ENCODE measurements around the gene CABP4. TPM values are rescaled to one million over a fixed set of nuclear protein-coding genes. Genes with fewer than 3 reads are reported as not detected.

The CABP4 gene
- total and polyA plus RNA-seq, 10 of the 15 experiments (the other 5 are each of a cell fraction or from before 2014, with no cell fraction given) = 0.04 to 0.41 (median 0.14) TPM; not detected in 2

DNA sequence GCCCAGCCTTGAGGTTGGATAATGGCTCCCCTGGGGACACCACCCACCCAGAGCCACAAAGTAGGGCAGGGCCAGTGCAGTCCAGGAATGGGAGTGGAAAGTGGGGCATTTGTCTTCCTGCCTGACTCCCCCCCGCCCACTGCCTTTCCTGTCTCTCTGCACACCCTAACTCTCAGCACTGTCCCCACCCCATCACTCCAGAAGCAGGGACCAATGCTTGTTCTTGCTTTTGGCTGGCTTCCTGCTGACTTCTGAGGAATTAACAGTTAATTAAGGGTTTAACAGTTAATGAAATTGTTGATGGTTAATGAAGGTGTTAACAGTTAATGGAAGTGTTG, 45.3 kb downstream of the CABP4 start (continued):
- TF ChIP-seq, protein P1, sequence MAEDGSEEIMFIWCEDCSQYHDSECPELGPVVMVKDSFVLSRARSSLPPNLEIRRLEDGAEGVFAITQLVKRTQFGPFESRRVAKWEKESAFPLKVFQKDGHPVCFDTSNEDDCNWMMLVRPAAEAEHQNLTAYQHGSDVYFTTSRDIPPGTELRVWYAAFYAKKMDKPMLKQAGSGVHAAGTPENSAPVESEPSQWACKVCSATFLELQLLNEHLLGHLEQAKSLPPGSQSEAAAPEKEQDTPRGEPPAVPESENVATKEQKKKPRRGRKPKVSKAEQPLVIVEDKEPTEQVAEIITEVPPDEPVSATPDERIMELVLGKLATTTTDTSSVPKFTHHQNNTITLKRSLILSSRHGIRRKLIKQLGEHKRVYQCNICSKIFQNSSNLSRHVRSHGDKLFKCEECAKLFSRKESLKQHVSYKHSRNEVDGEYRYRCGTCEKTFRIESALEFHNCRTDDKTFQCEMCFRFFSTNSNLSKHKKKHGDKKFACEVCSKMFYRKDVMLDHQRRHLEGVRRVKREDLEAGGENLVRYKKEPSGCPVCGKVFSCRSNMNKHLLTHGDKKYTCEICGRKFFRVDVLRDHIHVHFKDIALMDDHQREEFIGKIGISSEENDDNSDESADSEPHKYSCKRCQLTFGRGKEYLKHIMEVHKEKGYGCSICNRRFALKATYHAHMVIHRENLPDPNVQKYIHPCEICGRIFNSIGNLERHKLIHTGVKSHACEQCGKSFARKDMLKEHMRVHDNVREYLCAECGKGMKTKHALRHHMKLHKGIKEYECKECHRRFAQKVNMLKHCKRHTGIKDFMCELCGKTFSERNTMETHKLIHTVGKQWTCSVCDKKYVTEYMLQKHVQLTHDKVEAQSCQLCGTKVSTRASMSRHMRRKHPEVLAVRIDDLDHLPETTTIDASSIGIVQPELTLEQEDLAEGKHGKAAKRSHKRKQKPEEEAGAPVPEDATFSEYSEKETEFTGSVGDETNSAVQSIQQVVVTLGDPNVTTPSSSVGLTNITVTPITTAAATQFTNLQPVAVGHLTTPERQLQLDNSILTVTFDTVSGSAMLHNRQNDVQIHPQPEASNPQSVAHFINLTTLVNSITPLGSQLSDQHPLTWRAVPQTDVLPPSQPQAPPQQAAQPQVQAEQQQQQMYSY (CRISPR knock-in tag; IDR thresholded peaks at IDR 0.05) = no peak
- TF ChIP-seq ATF7 (IDR thresholded peaks at IDR 0.05; ENCODE audit: low read depth) (no peak), JUNB (IDR thresholded peaks at IDR 0.05) (no peak), KAT2A (conservative IDR thresholded peaks at IDR 0.05; ENCODE audit: control insufficient read depth, low read depth, low read length) (no peak), IKZF2 (IDR thresholded peaks at IDR 0.05) (no peak), SRF (IDR thresholded peaks at IDR 0.05; ENCODE audit: low read depth in 2 of 2, low read length in 2 of 2) (no peak), SP1 (IDR thresholded peaks at IDR 0.05; ENCODE audit: low read depth, low read length) (no peak), PAX5 (IDR thresholded peaks at IDR 0.05; ENCODE audit: borderline replicate concordance, low read depth, low read length) (no peak), MEF2B (IDR thresholded peaks at IDR 0.05; ENCODE audit: partially characterized antibody, poor library complexity, severe bottlenecking) (no peak)

All from GM12878 (cell line).